BJ (cell line): Measurements from ENCODE around the gene RAI1. TPM values are rescaled to one million over a fixed set of nuclear protein-coding genes. Genes with fewer than 3 reads are reported as not detected.

Experiments used
- CTCF ChIA-PET: fragments of 350-600 bp; formaldehyde crosslinking; extraction: SDS; loops from one replicate; lab custom pipeline; 2021; ENCODE audit warnings: antibody characterized with exemption, inconsistent platforms; lab: Yijun Ruan, JAX
- POLR2A ChIA-PET: fragments of 300-600 bp; sonication (Branson Sonifier 250); formaldehyde crosslinking; extraction: SDS; loops from one replicate; lab custom pipeline; 2021; ENCODE audit warnings: antibody characterized with exemption; lab: Charles Lee
- DNase-seq: peaks from one replicate; pipeline ENCODE4 v3.0.0-alpha.2; 2011; ENCODE audit warnings: low read depth
- H3K27me3 ChIP-seq: 2 replicates; pipeline ENCODE4 v1.6.0; 2011; ENCODE audit warnings: low read length; ENCODE audit not compliant: control insufficient read depth, insufficient read depth
- H3K36me3 ChIP-seq: 2 replicates; pipeline ENCODE4 v1.5.1; 2011; ENCODE audit warnings: low read length; ENCODE audit not compliant: control insufficient read depth, insufficient read depth
- H3K4me3 ChIP-seq: 2 replicates; pipeline ENCODE4 v1.5.1; 2011; ENCODE audit warnings: low read depth, mild to moderate bottlenecking, control low read depth, low read length
- CTCF ChIP-seq: IDR thresholded peaks from 2 replicates; pipeline ENCODE4 v1.5.1; 2011; ENCODE audit warnings: low read depth, mild to moderate bottlenecking, control low read depth, inconsistent platforms, low read length, moderate library complexity; ENCODE audit not compliant: insufficient read depth
- polyA plus RNA-seq: library from polyadenylated mRNA; depleted of rRNA; stranded (reverse); fragments of >200 nt; gene quantifications from 2 replicates; pipeline ENCODE4 v1.2.3, GENCODE V29; 2011

RAI1 gene
- polyA plus RNA-seq, 1 experiment: 2.4 TPM

DNA sequence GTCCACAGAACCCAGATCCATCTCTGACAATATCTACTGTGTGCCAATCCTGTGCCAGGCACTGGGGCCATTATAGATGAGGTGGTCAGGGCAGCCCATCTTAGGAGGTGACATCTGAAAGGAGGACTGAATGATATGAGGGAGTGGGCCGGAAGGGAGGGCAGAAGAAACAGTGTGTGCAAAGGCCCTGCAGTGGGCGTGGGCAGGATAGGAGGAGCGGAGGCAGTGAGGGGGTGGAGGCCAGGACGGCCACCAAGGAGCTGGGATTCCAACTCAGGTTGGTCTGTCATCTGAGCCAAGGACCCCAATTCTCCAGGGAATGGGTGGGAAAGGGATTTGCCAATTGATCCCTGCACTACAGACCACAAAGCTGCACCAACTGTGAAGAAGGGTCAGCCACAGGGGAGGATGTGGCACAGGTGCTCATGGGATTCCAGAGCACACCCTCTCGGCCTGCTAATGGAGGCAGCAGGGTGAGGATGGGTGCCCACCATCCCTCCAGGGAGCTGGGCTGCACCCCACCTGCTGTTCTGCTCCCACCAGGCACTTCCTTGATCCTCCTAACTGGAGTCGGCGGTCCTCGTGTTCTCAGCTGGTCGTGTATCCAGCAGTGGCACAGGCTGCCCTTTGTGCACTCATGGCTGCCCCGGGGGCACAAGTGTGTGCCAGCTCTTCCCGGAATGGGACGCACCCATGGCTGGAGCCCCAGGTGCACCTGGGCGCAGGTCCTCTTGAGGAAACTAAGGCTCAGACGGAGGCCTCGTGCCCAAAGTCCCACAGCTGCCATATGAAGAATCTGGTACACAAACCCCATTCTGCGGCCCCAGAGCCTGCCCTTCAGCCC lies 145.9 kb downstream of the RAI1 start:
- TF ChIP-seq CTCF: no peak
- CTCF ChIA-PET: interaction anchor here (1.0 to 1.3 kb wide), 3 partner anchors 15 to 94 kb away, joined by 3 to 4 read pairs (median 3); no protein-coding TSS in a partner anchor
- Histone ChIP-seq H3K36me3 (peaks cover 4% of the 10 kb centered on the region), H3K4me3 (no peak overlapping the region), H3K27me3 (no peaks in the 10 kb centered on the region)
- POLR2A ChIA-PET: no interaction called here
- DNase-seq: no peak

- ChIA-PET CTCF (interaction anchor here (1.0 to 1.9 kb wide), 3 partner anchors 16 to 93 kb away, joined by 3 to 7 read pairs (median 4); no protein-coding TSS in a partner anchor), POLR2A (no interaction called here)
- TF ChIP-seq CTCF: no peak
Measured at GRCh38 chr17:17827826-17828621, 146.8 kb downstream of the RAI1 start.

GRCh38 chr17:17830269-17830567 lies 149.0 kb downstream of the RAI1 start:
- TF ChIP-seq CTCF: no peak
- ChIA-PET POLR2A (no interaction called here), CTCF (no interaction called here)
- no peak for DNase-seq
- Histone ChIP-seq H3K36me3 (peaks cover 6% of the 10 kb centered on the region), H3K27me3 (no peaks in the 10 kb centered on the region), H3K4me3 (no peak overlapping the region)

More at GRCh38 chr17:17827826-17828621, 146.8 kb downstream of the RAI1 start:
- no peak for DNase-seq
- H3K27me3 ChIP-seq: no peaks in the 10 kb centered on the region
- no peak overlapping the region for H3K4me3 ChIP-seq
- peaks cover 4% of the 10 kb centered on the region for H3K36me3 ChIP-seq

DNA sequence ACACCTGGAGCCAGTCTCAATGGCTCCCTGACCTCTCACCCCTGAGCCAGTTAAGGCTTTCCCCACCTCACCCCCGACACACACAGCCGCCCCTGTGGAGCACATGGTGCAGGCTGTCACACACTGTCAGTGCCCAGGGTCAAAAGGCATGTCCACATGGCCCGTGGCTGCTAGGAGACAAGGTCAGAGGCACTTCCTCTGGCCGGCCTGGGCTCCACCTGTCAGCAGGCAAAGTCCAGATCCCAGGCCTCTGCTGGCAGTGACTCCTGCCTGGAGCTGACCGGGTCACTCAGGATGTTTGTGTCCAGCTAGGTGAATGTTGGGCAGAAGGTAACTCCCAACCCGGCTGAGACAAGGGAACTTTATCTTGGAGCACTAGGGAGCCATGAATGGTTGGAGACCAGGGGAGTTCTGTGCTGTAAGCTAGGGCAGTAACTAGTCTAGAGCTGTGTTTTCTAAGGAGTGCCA lies 149.5 kb downstream of the RAI1 start:
- no peak for DNase-seq
- Histone ChIP-seq H3K27me3 (no peaks in the 10 kb centered on the region), H3K4me3 (no peak overlapping the region), H3K36me3 (peaks cover 6% of the 10 kb centered on the region)
- no peak for TF ChIP-seq CTCF
- ChIA-PET CTCF (interaction anchor here (1.0 kb wide), 1 partner anchor 30 kb away, joined by 3 read pairs; no protein-coding TSS in a partner anchor), POLR2A (no interaction called here)
